HepG2 (cell line): Measurements from ENCODE around the gene SAMD14. TPM values are rescaled to one million over a fixed set of nuclear protein-coding genes. Genes with fewer than 3 reads are reported as not detected.
A peak's percentile ranks its signal among the peaks of the same experiment; 100 is the strongest.

Experiments used
- ATAC-seq: fragments of 200-7000 bp; cut with Tn5 transposase; 3 replicates; pipeline ENCODE4 v1.9.1; 2020; ENCODE audit warnings: mild to moderate bottlenecking, moderate library complexity
- BruUV-seq: library from RNA; stranded (reverse); fragments of 400-500 nt; replicated peaks from 2 replicates; lab custom pipeline; 2021; lab: Mats Ljungman, UMichigan
- CTCF ChIA-PET: fragments of 300-600 bp; formaldehyde crosslinking; extraction: SDS; loops from one replicate; lab custom pipeline; 2021; ENCODE audit warnings: low total read pairs, inconsistent platforms, low intra/inter-chr PET ratio; lab: Yijun Ruan, JAX
- POLR2A ChIA-PET: fragments of 350-600 bp; sonication (Branson Sonifier 250); formaldehyde crosslinking; loops from one replicate; lab custom pipeline; 2020; ENCODE audit warnings: antibody characterized with exemption, inconsistent platforms; lab: Yijun Ruan, JAX
- DNase-seq: peaks from one replicate; pipeline ENCODE4 v3.0.0-alpha.2; 2015; ENCODE audit warnings: low spot score
- FAIRE-seq: peaks from 3 replicates; lab custom pipeline; 2011; peaks lifted over from hg19 to GRCh38; lab: Jason Lieb, UNC
- H2AFZ ChIP-seq: one replicate; pipeline ENCODE4 v1.6.1; 2011; ENCODE audit warnings: low read length, inconsistent platforms
- H3K27ac ChIP-seq: fragments of 300-600 bp; 3 replicates; pipeline ENCODE4 v1.8.0; 2011; ENCODE audit warnings: mixed run types, mild to moderate bottlenecking, mixed read lengths, low read length, inconsistent platforms; ENCODE audit not compliant: insufficient read depth; ENCODE audit errors: extremely low read length
- H3K27me3 ChIP-seq, 2 experiments: fragments of 200-600 bp in 1 of 2; 2 replicates in 1 of 2; 3 replicates in 1 of 2; pipeline versions ENCODE4 v1.6.0 to v1.8.0; 2011; ENCODE audit warnings: low read length in 2 of 2, mild to moderate bottlenecking in 2 of 2, moderate library complexity in 2 of 2, inconsistent platforms in 1 of 2; ENCODE audit not compliant: insufficient read depth in 2 of 2, control insufficient read depth in 1 of 2
- H3K36me3 ChIP-seq, 2 experiments: fragments of 200-600 bp in 1 of 2; replicated peaks in 1 of 2; 2 replicates in 1 of 2; 3 replicates in 1 of 2; pipeline versions ENCODE4 v1.5.1 to v1.8.0; 2011; ENCODE audit warnings: low read length in 2 of 2, inconsistent platforms in 1 of 2; ENCODE audit not compliant: insufficient read depth in 2 of 2, control insufficient read depth in 1 of 2
- H3K4me1 ChIP-seq: 2 replicates; pipeline ENCODE4 v1.5.1; 2012; ENCODE audit warnings: low read length, inconsistent platforms; ENCODE audit not compliant: insufficient read depth
- H3K4me2 ChIP-seq: 2 replicates; pipeline ENCODE4 v1.6.0; 2011; ENCODE audit warnings: low read depth, low read length, inconsistent platforms
- H3K4me3 ChIP-seq, 3 experiments: fragments of 200-600 bp in 1 of 3; sonication (generic), shearing (Covaris generic) in 1 of 3; replicated peaks in 1 of 3; 2 replicates each; pipeline ENCODE4 v1.5.1; 2011 to 2016; ENCODE audit warnings: low read length in 3 of 3, inconsistent platforms in 2 of 3, low read depth in 2 of 3, mild to moderate bottlenecking in 2 of 3, control low read depth in 1 of 3, mixed read lengths in 1 of 3; ENCODE audit not compliant: insufficient read depth in 1 of 3
- H3K79me2 ChIP-seq: one replicate; pipeline ENCODE4 v1.6.1; 2011; ENCODE audit warnings: low read length, inconsistent platforms; ENCODE audit not compliant: insufficient read depth
- H3K9ac ChIP-seq: 2 replicates; pipeline ENCODE4 v1.6.0; 2011; ENCODE audit warnings: mild to moderate bottlenecking, low read depth, low read length, inconsistent platforms; ENCODE audit not compliant: insufficient read depth
- H3K9me3 ChIP-seq: 2 replicates; pipeline ENCODE4 v1.5.1; 2012; ENCODE audit warnings: mild to moderate bottlenecking, low read length
- H4K20me1 ChIP-seq: 2 replicates; pipeline ENCODE4 v1.6.0; 2011; ENCODE audit warnings: inconsistent platforms, mild to moderate bottlenecking, low read length, moderate library complexity; ENCODE audit not compliant: insufficient read depth
- BCL6 ChIP-seq: IDR thresholded peaks from 2 replicates; pipeline ENCODE4 v1.6.1; 2016; ENCODE audit warnings: missing genetic modification reagents, missing compliant biosample characterization
- CBFB ChIP-seq: sonication (generic); formaldehyde crosslinking; IDR thresholded peaks from 2 replicates; pipeline ENCODE4 v1.4.0; 2020; ENCODE audit warnings: missing genetic modification reagents
- HOXA3 ChIP-seq: sonication (generic); formaldehyde crosslinking; IDR thresholded peaks from 2 replicates; pipeline ENCODE4 v1.5.0; 2020; ENCODE audit warnings: missing genetic modification reagents
- MAF1 ChIP-seq: sonication (generic); formaldehyde crosslinking; IDR thresholded peaks from 2 replicates; pipeline ENCODE4 v1.5.0; 2020; ENCODE audit warnings: missing genetic modification reagents, borderline replicate concordance
- PTBP1 ChIP-seq: fragments of 200-400 bp; formaldehyde crosslinking; IDR thresholded peaks from 2 replicates; pipeline ENCODE4 v1.6.1; 2018; ENCODE audit warnings: low read length, low read depth; ENCODE audit not compliant: poor library complexity, severe bottlenecking
- RARA ChIP-seq: IDR thresholded peaks from 2 replicates; pipeline ENCODE4 v1.6.1; 2016; ENCODE audit warnings: missing genetic modification reagents, missing compliant biosample characterization
- RFXANK ChIP-seq: IDR thresholded peaks from 2 replicates; pipeline ENCODE4 v1.6.1; 2016
- SRSF4 ChIP-seq: fragments of 200-400 bp; formaldehyde crosslinking; IDR thresholded peaks from one replicate; pipeline ENCODE4 v1.6.1; 2018; ENCODE audit warnings: mild to moderate bottlenecking, low read depth, low read length, moderate library complexity; ENCODE audit not compliant: poor library complexity, severe bottlenecking
- TBP ChIP-seq: sonication (generic); formaldehyde crosslinking; IDR thresholded peaks from 2 replicates; pipeline ENCODE4 v1.5.0; 2020; ENCODE audit warnings: missing genetic modification reagents
- ZNF10 ChIP-seq: sonication (generic); formaldehyde crosslinking; IDR thresholded peaks from 2 replicates; pipeline ENCODE4 v1.4.0; 2020; ENCODE audit warnings: mild to moderate bottlenecking, low read depth, missing genetic modification reagents, borderline replicate concordance
- ZNF234 ChIP-seq: sonication (generic); formaldehyde crosslinking; conservative IDR thresholded peaks from 2 replicates; pipeline ENCODE4 v1.5.1; 2020; ENCODE audit warnings: mild to moderate bottlenecking, missing genetic modification reagents
- ZNF256 ChIP-seq: sonication (generic); formaldehyde crosslinking; conservative IDR thresholded peaks from 2 replicates; pipeline ENCODE4 v1.4.0; 2020; ENCODE audit warnings: missing genetic modification reagents
- ZNF432 ChIP-seq: sonication (generic); formaldehyde crosslinking; IDR thresholded peaks from 2 replicates; pipeline ENCODE4 v1.5.0; 2020; ENCODE audit warnings: missing genetic modification reagents, mild to moderate bottlenecking, borderline replicate concordance
- ZNF605 ChIP-seq: sonication (generic); formaldehyde crosslinking; IDR thresholded peaks from 2 replicates; pipeline ENCODE4 v1.8.0; 2022; ENCODE audit warnings: mild to moderate bottlenecking, missing genetic modification reagents
- ZNF720 ChIP-seq: sonication (generic); formaldehyde crosslinking; IDR thresholded peaks from 2 replicates; pipeline ENCODE4 v1.4.0; 2020; ENCODE audit warnings: missing genetic modification reagents
- WGBS: methylation state at CpG from one replicate; pipeline ENCODE4 v1.1.6; 2017; ENCODE audit warnings: low lambda C conversion rate; 5-methylcytosine and 5-hydroxymethylcytosine counted together
- in situ Hi-C: cut with HindIII; loops from 2 replicates; pipeline ENCODE4 v1.10.0; 2017; ENCODE audit warnings: low pct_unique_long_range_greater_than_20kb; ENCODE audit not compliant: extremely low pct_ligation_motif_present
- intact Hi-C: fragments of 100-400 bp; cut with micrococcal nuclease; formaldehyde crosslinking; loops from one replicate; pipeline ENCODE4 v1.10.0; 2022; ENCODE audit not compliant: unreplicated experiment
- polyA plus RNA-seq, 8 experiments: library from polyadenylated mRNA; depleted of rRNA in 3 of 8; stranded (reverse) in 7 of 8; unstranded in 1 of 8; fragments of >200 nt; fragmentation: Illumina TruSeq in 4 of 8; extraction: Trizol in 4 of 8; gene quantifications; 2 replicates each; pipeline versions ENCODE4 v1.2.1 to v1.2.3, GENCODE V29; 2011 to 2016; ENCODE audit warnings: low read depth in 4 of 8, missing spikeins in 1 of 8, mixed read lengths in 1 of 8; ENCODE audit not compliant: insufficient read depth in 1 of 8
- total RNA-seq, 5 experiments: library from RNA; depleted of rRNA; stranded (reverse); fragments of >200 nt; fragmentation: Illumina TruSeq; extraction: Trizol; gene quantifications; 2 replicates each; pipeline ENCODE4 v1.2.3, GENCODE V29; 2016; ENCODE audit warnings: low read depth in 1 of 5
- TF ChIP-seq, protein P1 (sequence below): sonication (generic); formaldehyde crosslinking; IDR thresholded peaks from 2 replicates; pipeline ENCODE4 v1.4.0; 2020; ENCODE audit warnings: missing genetic modification reagents
- TF ChIP-seq, protein P2 (sequence below): IDR thresholded peaks from 2 replicates; pipeline ENCODE4 v1.6.1; 2018; ENCODE audit warnings: missing genetic modification reagents
- TF ChIP-seq, protein P3 (sequence below), 2 experiments: sonication (generic) in 1 of 2; formaldehyde crosslinking in 1 of 2; IDR thresholded peaks; 2 replicates each; pipeline versions ENCODE4 v1.4.0 to v1.6.1; 2018 to 2020; ENCODE audit warnings: missing genetic modification reagents in 2 of 2, borderline replicate concordance in 1 of 2, low read depth in 1 of 2, mild to moderate bottlenecking in 1 of 2, missing biosample characterization in 1 of 2

SAMD14 gene
- total and polyA plus RNA-seq, 2 of the 13 experiments (the other 11 are each of a cell fraction or from before 2014, with no cell fraction given), result 0.07 to 0.22 TPM

DNA sequence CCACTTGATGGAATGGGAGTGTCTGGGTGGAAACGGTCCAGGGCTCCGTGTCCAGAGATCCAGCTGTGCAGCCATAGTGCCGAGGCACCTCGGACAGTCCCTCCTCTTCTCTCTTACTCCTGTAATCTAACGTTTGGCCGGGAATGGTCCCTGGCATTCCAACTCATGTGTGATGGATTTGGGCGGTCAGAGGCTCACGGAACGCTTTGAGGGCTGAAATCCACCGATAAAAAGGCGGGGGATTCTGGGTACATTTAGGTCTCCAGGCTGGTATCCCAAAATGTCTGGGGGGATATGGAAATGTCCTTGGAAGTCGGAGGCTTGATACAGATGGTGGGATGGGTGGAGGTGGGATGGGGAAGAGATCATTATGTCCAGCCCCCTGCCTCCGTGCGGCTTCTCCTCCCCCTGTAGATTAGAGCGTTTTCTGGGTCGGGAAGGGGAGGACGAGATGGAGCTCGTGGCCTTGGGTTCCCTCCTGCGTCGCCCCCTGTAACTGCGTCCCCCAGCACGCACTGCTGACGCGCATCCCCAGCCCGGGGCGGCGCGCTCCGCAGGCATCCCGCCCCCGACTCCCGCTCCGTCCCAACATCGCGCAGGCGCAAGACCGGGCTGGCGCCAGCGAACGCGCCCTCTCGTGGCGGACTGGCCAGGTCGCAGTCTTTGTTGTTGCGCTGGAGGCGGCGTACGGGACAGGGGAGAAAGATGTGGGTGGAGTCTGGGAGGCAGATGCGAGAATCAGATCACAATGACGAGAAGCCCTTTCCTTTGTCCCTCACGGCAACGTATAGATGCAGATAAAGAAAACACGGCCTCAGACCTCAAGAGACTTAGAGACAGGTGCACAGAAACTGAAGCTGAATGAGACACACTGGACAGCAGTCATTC is 31.3 kb upstream of the SAMD14 start (continued):
- TF ChIP-seq, protein P1, sequence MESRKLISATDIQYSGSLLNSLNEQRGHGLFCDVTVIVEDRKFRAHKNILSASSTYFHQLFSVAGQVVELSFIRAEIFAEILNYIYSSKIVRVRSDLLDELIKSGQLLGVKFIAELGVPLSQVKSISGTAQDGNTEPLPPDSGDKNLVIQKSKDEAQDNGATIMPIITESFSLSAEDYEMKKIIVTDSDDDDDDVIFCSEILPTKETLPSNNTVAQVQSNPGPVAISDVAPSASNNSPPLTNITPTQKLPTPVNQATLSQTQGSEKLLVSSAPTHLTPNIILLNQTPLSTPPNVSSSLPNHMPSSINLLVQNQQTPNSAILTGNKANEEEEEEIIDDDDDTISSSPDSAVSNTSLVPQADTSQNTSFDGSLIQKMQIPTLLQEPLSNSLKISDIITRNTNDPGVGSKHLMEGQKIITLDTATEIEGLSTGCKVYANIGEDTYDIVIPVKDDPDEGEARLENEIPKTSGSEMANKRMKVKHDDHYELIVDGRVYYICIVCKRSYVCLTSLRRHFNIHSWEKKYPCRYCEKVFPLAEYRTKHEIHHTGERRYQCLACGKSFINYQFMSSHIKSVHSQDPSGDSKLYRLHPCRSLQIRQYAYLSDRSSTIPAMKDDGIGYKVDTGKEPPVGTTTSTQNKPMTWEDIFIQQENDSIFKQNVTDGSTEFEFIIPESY (CRISPR knock-in tag), result no peak
- no peak for TF ChIP-seq MAF1
- no peak for TF ChIP-seq ZNF256 (CRISPR knock-in tag)
- TF ChIP-seq ZNF234 (CRISPR knock-in tag), result no peak; the same call in 1 of the 2 replicates
- TF ChIP-seq, protein P2, sequence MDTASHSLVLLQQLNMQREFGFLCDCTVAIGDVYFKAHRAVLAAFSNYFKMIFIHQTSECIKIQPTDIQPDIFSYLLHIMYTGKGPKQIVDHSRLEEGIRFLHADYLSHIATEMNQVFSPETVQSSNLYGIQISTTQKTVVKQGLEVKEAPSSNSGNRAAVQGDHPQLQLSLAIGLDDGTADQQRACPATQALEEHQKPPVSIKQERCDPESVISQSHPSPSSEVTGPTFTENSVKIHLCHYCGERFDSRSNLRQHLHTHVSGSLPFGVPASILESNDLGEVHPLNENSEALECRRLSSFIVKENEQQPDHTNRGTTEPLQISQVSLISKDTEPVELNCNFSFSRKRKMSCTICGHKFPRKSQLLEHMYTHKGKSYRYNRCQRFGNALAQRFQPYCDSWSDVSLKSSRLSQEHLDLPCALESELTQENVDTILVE, result peak; percentile 64; the same call in 1 of the 2 replicates
- no peak; the same call in 1 of the 2 replicates for TF ChIP-seq CBFB (CRISPR knock-in tag)
- TF ChIP-seq HOXA3, result peak; percentile 72
- no peak for TF ChIP-seq SRSF4
- no peak for TF ChIP-seq TBP (CRISPR knock-in tag)

DNA sequence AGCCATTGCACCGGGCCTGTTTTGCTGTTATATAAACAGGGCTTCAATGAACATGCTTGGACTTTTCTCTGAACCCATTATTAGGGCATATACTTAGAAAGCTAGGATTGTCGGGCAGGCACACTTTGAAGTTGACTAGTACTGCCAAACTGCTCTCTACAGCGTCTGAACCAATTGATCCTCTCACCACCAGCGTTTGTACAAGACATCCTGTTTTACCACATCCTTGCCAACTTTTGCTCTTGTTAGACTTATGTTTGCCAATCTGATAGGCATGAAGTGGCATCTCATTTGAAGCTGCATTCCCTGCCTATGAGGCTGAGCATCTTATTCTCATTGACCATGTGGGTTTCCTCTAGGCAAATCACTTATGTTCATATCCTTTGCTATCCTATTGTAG is 27.9 kb upstream of the SAMD14 start:
- WGBS, result 3% methylated on average over 4 of the region's 4 CpGs
- ATAC-seq, result no peak
- Histone ChIP-seq H3K27ac (no peak overlapping the region), H3K27me3 (peaks cover 2 to 41% of the 10 kb centered on the region in 2 experiments; a peak in 3 of 5 replicates), H2AFZ (no peak overlapping the region), H3K4me3 (no peak overlapping the region), H3K4me1 (peaks cover 15% of the 10 kb centered on the region), H3K9me3 (no peaks in the 10 kb centered on the region), H3K36me3 (no peaks in the 10 kb centered on the region), H3K79me2 (no peaks in the 10 kb centered on the region), H3K4me2 (no peak overlapping the region), H3K9ac (no peak overlapping the region), H4K20me1 (no peaks in the 10 kb centered on the region)
- ChIA-PET POLR2A (no interaction called here), CTCF (no interaction called here)
- in situ Hi-C loops, result no loop called here
- FAIRE-seq, result no peak
- no TSS peak for BruUV-seq
- intact Hi-C loops, result no loop called here
- no peak for DNase-seq
- TF ChIP-seq ZNF605 (CRISPR knock-in tag) (no peak), RFXANK (CRISPR knock-in tag) (no peak), PTBP1 (no peak), ZNF10 (CRISPR knock-in tag) (no peak), ZNF432 (CRISPR knock-in tag) (no peak), ZNF720 (CRISPR knock-in tag) (no peak), RARA (peak; percentile 25; the same call in 1 of the 2 replicates), BCL6 (peak; percentile 62)
- TF ChIP-seq, protein P3, sequence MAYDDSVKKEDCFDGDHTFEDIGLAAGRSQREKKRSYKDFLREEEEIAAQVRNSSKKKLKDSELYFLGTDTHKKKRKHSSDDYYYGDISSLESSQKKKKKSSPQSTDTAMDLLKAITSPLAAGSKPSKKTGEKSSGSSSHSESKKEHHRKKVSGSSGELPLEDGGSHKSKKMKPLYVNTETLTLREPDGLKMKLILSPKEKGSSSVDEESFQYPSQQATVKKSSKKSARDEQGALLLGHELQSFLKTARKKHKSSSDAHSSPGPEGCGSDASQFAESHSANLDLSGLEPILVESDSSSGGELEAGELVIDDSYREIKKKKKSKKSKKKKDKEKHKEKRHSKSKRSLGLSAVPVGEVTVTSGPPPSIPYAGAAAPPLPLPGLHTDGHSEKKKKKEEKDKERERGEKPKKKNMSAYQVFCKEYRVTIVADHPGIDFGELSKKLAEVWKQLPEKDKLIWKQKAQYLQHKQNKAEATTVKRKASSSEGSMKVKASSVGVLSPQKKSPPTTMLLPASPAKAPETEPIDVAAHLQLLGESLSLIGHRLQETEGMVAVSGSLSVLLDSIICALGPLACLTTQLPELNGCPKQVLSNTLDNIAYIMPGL (CRISPR knock-in tag; IDR thresholded peaks at IDR 0.05; ENCODE audit: borderline replicate concordance in 1 of 2, low read depth in 1 of 2), result no peak
